ENCODE results near the gene ARSI.

- TF ChIP-seq CTCF (IDR thresholded peaks at IDR 0.05), result no peak
- no peak for TF ChIP-seq POLR2A (IDR thresholded peaks at IDR 0.05)
Observed at GRCh38 chr5:150262502-150262901, 40.2 kb downstream of the ARSI start.
